Articular chondrocyte of knee joint (primary cell): ENCODE data around the gene GOLGA8T. TPM values are rescaled to one million over a fixed set of nuclear protein-coding genes. Genes with fewer than 3 reads are reported as not detected.

ENCODE experiments used
- small RNA-seq: library from RNA; depleted of rRNA; stranded (forward); fragments of <200 nt; gene quantifications from one replicate; pipeline ENCODE3, GENCODE V24; 2012
- total RNA-seq: library from RNA; depleted of rRNA; stranded (reverse); fragments of >200 nt; gene quantifications from 2 replicates; pipeline ENCODE4 v1.2.3, GENCODE V29; 2012

Gene GOLGA8T, protein sequence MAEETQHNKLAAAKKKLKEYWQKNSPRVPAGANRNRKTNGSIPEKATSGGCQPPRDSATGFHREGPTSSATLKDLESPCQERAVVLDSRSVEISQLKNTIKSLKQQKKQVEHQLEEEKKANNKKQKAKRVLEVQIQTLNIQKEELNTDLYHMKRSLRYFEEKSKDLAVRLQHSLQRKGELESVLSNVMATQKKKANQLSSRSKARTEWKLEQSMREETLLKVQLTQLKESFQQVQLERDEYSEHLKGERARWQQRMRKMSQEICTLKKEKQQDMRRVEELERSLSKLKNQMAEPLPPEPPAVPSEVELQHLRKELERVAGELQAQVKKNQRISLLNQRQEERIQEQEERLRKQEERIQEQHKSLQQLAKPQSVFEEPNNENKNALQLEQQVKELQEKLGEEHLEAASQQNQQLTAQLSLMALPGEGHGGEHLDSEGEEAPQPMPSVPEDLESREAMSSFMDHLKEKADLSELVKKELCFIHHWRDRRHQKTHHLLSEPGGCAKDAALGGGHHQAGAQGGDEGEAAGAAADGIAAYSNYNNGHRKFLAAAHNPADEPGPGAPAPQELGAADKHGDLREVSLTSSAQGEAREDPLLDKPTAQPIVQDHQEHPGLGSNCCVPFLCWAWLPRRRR
- total RNA-seq, result not detected in 2 replicates

GRCh38 chr15:30134751-30135150 is at the start of gene GOLGA8T:
GOLGA8T (plus strand) TSS chr15:30135051; CDS start chr15:30135149, 98 bp downstream.

Small RNA genes lying within 50 kb of the gene (small RNA-seq; reads per million reads assigned to genes)
- gene AC120045.2 (not detected), gene RF00096 (not detected), gene RN7SL469P (not detected), gene RN7SL673P (not detected)

Other genes with a start within 250 kb of the GOLGA8T start
- 0.22 and 0.52 TPM in 2 replicates for gene GOLGA8J, start 52.1 kb upstream of the GOLGA8T start, total RNA-seq